ENCODE results near the gene SUV39H1.

Gene SUV39H1

DNA sequence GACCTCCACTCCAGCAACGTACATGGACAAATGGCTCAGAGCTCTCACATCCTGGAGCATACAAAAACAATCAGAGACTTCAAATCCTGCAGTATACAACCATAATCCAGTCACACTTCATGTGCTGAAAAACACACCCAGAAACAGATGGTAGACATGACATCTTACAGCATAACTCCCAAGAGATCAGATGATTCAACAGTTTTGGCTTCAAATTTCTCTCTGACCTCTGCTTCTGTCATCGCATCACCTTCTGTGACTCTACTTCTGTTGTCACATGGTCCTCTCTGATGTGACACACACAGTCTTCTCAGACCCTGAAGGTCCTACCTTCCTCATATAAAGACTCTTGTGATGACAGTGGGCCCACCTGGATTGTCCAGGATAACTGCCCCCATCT is 18.5 kb downstream of the SUV39H1 start:
- peak; percentile 44 for DNase-seq

DNA sequence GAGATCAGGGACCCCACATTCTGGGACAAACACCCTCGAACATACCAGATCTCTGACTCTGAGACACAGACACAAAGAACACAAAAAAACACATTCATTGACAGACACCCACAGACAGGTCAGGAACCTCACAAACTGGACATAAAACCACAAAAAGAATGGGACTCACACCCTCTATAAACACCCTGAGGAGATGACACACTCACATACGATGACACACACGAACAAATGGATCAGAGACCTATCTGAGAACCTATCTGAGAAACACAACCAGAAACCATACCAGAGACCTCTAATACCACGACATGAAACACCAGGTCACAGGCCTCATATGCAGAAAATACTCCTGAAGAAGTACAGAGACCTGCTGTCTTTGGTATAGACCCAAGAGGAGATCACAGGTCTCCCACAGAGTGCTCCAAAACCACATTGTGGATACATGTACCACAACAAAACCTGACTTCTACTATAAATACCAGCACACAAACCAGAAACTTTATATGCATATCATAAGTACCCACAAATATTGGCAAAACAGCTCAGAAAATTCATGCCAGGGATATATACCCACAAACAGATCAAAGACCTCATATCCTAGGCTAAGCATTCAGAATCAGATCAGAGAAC is 19.5 kb downstream of the SUV39H1 start:
- no peak for DNase-seq

DNA sequence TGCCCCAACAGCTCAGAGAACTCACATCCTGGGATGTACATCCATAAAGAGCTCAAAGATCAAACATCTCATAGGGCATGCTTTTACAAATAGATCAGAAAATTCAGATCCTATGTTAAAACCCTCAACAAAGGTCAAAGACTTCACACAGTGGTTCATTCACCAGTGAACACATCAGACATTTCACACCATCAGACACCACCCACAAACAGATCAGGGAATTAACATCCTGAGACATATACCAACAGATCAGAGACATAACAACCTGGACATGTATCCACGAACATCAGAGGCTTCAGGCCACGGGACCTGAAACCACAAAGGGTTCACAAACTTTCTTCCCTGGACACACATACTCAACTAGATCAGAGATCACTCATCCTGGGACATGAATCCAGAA is 23.4 kb downstream of the SUV39H1 start:
- no peak for DNase-seq

DNA sequence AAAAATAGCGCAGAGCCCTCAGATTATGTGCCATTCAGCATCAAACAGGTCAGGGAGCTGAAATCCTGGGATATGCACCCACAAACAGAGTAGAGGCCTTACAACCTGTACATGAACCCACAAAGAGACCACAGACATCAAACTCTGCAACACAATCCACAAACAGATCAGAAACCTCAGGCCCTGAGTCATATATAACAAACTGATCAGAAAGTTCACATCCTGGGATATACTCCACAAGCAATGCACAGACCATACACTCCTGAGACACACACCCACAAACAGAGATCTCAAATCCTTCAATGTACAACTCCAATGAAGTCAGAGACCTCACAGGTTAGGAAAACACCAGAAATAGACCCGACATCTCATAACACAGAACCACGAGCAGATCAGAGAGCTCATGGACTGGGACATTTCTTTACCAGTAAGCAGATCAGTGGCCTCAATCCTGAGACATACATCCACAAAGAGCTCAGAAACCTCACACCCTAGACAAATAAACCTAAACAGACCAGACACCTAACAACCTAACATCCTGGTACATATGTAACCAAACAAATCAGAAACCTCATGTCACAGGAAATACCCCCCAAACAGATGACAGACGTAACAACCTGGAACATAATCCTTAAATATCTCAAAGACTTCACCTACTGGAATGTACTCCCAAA is 24.2 kb downstream of the SUV39H1 start:
- no peak for DNase-seq

DNA sequence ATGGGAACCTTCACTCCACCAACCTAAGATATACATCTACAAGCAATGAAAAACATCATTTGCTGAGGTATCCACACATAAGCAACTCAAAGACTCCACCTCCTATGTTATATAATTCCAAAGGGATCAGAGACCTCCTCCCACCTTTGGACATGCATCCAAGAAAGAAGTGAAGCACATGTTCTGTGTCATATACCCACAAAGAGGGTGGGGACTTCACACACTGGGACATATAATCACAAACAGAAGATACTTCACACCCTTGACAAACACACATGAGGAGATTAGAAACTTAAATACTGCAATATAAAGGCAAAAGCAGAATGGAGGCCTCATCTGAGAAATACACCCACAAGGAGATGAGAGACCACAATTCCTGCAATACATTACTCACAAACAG is 25.4 kb downstream of the SUV39H1 start:
- DNase-seq = no peak

DNA sequence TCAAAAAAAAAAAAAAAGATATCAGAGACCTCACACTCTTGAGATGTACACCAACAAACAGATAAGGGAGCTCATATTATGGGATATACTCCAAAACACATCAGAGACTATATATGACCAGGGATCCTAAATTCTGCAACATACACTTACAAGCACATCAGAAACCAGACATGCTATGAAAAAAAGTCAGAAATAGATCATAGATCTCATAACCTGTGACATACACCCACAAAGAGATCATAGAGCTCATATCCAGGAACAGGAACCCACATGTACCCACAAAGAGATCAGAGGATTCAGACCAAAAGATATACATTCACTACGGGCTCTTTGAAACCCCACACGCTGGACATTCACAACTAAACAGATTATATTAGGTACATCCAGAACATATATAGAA is 30.1 kb downstream of the SUV39H1 start:
- no peak for DNase-seq

DNA sequence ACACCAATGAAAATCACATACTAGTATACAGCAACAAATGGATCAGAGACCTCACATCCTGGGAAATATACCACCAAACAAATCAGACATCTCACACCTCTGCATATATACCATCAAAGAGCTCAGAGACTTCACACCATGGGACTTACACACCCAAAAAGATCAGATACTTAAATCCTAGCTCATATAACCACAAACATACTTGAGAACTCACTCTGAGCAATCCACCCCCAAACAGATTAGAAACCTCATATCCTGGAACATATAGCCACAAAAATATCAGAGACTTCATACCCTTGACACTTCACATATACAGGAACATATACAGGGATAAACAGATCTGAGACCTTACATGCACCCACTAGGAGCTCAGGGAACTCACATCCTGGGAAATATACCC is 32.1 kb downstream of the SUV39H1 start:
- no peak for DNase-seq

DNA sequence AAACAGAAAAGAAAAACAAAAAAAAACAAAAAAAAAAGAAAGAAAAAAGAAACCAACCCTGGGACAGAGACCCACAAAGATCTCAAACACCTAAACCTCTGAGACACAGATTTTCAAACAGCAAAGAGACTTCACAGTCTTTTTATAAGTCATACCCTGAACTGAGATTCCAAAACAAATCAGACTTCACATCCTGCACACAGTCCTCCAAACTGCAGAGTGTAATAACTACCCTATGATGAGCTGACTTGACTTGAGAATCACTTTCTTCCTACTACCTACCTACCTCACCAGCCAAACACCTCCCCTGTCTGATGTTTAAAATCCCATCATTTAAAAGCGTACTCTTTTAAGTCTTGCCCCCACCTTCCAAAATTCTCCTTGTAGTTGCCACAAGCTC is 39.8 kb downstream of the SUV39H1 start:
- DNase-seq = no peak

DNA sequence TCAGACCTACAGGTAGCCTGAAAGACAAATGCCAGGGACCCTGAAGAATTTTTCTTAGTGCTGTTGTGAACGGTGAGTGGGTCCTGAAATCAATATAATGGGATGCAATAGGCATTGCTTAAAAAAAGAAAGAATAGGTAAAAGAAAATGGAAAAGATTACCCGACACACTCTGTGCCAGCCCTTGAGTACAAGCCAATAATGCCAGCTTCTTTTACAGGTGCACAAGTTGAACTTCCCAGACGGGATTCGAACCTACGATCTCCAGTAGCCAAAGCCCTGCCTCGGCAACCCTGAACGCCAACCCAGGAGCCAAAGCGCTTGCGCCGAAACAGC is 40.3 kb downstream of the SUV39H1 start:
- no peak for DNase-seq

DNA sequence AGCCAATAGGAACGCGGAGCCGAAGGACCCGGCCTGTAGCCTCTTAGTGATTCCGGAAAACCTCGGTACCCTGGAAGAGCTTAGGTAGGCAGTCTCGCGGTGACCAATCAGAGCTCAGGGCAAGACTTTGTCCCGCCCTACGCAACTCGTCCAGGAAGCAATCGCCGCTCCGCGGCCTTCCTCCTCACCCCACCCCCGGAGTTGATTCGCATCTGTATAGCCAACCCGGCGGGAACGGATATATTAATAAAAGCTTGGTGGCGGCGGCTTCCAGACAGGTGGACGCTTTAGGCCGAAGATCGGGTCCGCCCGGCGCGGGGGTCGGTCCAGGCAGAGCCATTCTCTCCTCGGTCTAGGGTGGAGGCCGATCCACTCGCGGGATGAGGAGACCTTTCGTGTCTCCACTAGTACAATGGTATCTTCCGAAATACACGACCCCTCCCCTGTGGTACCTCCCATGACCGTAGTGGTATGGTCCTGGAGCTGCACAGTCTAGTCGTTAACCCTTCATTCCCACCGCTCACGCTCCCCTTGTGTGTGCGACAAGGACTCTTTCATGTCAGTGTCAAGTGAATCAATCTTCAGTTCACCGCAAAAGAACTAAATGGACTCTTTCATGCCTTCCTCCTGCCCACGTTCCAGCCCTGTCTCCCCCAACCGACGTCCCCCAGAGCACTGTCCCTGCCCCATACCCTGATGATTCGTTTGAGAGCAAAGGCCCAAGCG is 40.8 kb downstream of the SUV39H1 start:
- DNase-seq = peak; percentile 98

DNA sequence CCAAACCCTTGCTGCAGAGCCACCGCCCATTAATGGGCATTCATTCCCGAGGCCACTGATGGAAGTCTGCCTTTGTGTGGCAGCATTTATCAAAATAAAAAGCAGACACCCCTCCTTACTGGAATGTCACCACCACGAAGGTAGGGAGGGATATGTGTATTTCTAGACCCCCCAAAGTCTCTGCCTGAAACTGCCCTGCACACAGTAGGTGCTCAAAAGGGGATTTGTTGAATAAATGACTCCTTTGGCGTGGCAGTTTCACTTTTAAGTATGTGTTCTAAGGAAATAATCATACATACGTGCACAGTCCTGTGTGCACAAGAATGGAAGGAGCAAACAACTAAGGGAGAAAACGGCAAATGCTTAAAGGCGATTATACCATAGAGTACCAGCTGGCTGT is 41.4 kb downstream of the SUV39H1 start:
- DNase-seq = no peak

DNA sequence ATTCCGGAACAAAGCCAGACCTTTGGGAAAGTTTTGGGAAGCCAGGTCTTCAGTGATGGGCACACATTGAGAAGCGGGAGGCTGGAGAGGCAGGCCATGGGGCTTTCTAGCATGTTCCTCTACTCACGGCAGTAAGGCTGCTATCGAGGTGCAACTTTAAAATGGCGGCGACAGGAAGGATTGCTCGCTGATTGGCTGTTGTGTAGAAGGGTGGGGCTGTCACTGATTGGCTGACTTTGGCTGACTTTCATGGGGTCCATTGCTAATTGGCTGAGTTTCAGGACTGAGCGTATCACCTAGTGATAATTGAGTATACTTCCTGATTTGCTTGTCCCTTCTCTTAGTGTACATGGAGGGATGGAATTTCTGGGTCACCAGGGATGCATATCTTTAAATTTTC is 45.3 kb downstream of the SUV39H1 start:
- DNase-seq = no peak

DNA sequence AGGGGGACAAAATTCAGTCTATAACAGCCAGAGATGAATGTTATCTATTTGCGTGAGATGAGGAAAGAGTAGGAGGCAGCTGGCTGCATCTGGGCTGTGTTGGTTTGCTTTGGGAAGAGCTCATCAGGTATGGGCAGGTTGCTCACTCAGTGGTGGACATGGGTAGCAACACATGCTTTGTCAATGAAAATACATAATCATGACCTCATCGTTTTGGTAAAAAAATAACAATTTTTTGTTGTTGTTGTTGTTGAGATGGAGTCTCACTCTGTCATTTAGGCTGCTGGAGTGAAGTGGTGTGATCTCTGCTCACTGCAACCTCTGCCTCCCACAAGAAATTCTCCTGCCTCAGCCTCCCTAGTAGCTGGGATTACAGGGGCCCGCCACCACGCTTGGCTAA is 48.7 kb downstream of the SUV39H1 start:
- DNase-seq = no peak

DNA sequence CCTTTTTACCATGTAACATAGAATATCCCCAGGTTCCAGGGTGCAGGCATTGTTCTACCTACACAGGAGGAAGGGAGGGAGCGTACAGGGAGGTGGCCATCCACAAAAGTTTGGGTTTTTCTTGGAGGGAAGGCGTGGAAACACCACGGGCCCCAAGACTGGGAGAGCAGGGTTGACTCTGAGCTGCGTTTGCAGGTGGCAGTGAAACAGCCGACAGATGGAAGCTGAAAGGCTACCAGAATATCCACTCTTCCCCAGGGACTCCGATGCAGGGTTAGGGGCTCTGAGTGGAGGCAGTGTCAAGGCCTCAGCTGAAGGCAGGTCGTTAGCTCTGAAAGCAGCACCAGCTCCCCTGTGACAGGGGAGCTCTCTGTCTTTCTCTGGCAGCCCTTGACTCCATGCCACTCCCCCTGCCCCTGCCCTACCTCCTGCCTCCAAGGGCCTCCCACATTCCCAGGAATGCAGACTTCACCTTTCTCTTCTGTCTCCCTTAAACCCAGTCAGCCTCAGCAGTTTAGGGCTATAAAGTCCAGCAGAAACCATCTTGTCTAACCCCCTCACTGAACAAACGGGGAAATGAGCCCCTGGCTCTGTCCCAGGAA is 51.0 kb downstream of the SUV39H1 start:
- DNase-seq = no peak

DNA sequence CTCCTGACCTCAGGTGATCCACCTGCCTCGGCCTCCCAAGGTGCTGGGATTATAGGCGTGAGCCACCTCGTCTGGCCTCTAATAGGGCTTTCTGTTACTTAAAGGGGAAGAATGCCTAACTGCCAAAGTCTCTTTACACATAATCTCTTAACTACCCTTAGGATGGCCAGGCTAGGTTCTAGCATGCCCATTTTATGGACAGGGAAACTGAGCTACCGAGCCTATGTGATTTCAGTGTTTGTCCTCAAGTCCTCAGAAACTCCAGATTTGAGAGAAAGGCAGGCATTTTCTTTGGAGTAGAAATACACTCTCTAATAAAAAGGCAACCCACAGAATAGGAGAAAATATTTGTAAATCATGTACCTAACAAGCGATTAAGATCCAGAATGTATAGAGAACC is 52.6 kb downstream of the SUV39H1 start:
- DNase-seq = no peak

DNA sequence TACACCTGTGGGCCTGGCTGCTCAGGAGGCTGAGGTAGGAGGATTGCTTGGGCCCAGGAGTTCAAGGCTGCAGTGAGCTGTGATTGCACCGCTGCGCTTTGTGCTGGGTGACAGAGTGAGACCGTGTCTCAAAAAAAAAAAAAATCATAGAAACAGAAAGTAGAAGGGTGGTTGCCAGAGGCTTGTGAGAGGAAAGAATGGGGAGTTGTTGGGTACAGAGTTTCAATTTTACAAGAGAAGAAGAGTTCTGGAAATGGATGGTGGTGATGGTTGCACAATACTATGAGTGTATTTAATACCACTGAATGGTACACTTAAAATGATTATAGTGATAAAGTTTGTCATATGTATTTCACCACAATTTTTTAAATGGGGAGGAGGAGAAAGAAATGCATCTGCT is 54.8 kb downstream of the SUV39H1 start:
- no peak for DNase-seq

DNA sequence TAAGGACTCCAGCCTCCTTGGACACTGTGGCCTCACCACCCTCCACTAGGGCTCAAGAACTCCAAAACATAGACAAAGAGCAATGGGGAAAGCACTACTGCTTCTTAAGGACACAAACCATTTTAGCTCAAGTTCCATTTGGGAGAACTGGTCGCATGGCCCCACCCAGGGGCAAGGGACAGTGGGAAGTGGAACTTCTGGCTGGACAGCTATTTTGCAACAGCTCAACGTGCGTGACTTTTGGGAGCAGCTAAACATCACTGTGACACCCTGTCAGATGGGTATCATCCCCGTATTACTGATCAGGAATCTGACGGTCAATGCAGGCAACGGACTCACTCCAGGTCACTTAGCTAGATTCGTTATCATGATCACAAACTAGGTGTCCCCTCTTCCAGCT is 56.0 kb downstream of the SUV39H1 start:
- no peak for DNase-seq

DNA sequence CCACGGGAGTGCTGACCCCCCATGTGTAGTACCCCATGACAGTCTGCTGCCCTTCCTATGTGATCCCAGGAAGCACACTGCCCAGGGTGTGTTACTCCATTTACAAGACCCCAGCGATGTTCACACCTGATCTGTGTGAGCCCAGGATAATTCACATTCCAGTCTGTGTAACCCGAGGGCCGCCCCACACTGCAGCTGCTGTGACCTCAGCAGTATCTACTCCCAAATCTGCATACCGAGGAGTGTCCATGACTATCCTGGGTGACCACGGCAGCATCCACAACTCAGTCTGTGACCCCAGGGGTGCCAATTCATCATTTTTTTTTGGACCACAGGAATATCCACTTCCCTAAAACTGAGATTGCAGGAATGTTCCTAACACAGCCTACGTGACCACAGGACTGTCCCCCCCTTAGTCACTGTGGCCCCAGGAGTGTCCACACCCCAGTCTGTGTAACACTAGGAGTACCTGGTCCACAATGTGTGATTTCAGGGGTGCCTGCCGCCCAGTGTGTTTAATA is 57.2 kb downstream of the SUV39H1 start:
- no peak for DNase-seq

DNA sequence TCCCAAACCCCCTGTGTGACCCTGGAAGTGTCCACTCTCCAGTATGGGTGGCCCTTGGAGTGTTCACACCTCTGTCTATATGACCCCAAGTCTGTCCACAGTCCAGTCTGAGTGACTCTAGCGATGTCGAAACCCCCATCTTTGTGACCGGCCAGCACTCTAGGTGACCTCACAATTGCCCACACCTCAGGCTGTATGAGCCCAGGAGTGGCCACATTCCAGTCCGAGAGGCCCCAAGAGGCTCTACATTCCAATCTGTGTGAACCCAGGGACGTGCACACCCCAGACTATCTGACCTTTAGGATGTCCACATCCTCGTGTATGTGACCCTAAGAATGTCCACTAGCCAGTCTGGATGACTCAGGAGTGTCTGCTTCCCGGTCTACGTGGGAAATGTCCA is 57.7 kb downstream of the SUV39H1 start:
- DNase-seq = no peak

Measured in fibroblast of upper back skin (primary cell).